ENCODE measurements around the gene COLEC12. TPM values are rescaled to one million over a fixed set of nuclear protein-coding genes. Genes with fewer than 3 reads are reported as not detected.

COLEC12 gene
- total RNA-seq, 6 donors from 2014 or later, result 29.3 to 72.2 (median 47.0) TPM

DNA sequence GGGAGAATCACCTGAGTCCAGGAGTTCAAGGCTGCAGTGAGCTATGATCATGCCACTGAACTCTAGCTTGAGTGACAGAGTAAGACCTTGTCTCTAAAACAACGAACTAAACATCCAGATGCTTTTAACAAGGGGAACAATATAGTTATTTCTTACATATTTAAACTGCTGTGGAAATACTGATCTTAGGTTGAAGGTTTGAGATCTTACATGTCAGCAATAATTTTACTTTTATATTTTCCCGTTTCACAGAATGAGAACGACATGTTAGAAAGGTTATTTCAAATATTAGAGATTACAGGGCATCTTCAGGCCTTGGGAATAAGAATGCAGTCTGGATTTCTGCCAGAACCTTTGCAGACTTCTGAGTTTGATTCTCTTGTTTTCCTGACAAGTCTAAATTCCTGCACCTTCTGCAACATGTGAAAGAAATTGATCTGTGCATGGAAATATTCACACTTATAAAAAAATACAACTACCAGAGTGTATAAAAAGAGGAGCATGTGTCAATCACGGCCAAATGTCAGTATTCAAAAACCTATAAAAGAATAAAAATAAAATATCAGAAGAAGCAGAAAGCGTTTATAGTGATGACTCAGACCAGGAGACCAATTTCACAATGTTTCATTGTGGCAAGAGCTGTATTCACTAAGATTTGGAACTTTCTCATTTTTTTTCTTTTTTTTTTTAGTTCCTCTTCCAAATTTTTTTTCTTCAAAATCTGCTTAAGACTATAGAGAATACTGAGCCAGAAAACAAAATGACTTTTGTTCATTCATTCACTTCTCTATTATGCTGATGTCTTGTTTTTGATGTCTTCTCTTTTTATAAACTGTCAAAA is 29.6 kb downstream of the COLEC12 start:
- peak in 1 of 2 donors; percentile 57 for ATAC-seq (ENCODE audit: low FRiP score in 2 of 2)
- H3K27ac ChIP-seq, result peak overlapping the region in 1 of 4 donors; percentile 45

DNA sequence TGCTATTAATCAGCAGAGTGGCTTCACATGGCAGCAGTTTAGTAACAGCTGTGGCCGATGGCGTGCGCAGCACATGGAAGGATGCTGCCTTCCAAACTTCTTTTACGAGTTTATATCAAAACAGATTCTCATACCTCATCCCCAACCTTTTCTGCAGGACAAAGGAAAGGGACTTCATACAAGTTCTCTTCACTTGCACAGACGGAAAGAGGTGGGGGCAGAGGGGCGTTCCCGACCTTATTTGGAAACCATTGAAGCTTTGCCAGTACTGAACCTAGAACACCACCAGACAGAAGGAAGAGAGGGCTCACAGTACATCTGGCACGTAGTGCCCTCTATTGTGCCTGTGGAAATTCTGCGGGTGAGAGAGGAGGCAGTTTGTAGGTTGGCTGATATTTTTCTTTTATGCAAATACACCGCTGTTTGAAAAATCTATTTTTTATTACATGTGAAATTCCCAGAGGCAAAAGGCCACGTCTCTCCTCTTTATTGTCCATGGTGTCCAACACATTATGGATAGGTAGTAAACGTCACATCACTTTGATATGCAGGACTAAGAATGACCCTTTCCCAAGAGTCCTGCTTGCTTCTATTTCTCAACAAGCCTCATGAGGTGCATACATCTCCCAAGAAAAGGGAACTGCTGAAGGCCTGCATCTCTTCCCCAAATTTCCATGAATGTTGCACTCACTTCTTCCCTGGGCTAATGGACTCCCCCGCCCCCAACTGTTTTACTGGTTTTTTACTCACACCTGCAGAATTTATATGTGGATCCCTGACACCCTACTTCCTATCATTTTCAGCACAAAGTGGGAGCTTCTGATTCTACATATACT is 31.3 kb downstream of the COLEC12 start:
- ATAC-seq (ENCODE audit: low FRiP score in 2 of 2), result peak in 1 of 2 donors; percentile 15
- 62 to 64% methylated on average over 13 of the region's 13 CpGs for WGBS, 2 donors
- H3K9me3 ChIP-seq, result no peaks in the 10 kb centered on the region
- no peaks in the 10 kb centered on the region for H3K27me3 ChIP-seq
- no peak overlapping the region for H3K27ac ChIP-seq
- H3K4me1 ChIP-seq, result peaks cover under 1 to 10% (median 5%) of the 10 kb centered on the region in 4 donors
- TF ChIP-seq POLR2AphosphoS5 (IDR thresholded peaks at IDR 0.05), result no peak
- no peak for TF ChIP-seq POLR2A (IDR thresholded peaks at IDR 0.05)
- TF ChIP-seq EP300 (IDR thresholded peaks at IDR 0.05), result no peak
- TF ChIP-seq, protein P1, sequence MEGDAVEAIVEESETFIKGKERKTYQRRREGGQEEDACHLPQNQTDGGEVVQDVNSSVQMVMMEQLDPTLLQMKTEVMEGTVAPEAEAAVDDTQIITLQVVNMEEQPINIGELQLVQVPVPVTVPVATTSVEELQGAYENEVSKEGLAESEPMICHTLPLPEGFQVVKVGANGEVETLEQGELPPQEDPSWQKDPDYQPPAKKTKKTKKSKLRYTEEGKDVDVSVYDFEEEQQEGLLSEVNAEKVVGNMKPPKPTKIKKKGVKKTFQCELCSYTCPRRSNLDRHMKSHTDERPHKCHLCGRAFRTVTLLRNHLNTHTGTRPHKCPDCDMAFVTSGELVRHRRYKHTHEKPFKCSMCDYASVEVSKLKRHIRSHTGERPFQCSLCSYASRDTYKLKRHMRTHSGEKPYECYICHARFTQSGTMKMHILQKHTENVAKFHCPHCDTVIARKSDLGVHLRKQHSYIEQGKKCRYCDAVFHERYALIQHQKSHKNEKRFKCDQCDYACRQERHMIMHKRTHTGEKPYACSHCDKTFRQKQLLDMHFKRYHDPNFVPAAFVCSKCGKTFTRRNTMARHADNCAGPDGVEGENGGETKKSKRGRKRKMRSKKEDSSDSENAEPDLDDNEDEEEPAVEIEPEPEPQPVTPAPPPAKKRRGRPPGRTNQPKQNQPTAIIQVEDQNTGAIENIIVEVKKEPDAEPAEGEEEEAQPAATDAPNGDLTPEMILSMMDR (IDR thresholded peaks at IDR 0.05), result no peak
- DNase-seq, result no peak
- H3K4me3 ChIP-seq, result no peak overlapping the region
- no peaks in the 10 kb centered on the region for H3K36me3 ChIP-seq

More for the DNA sequence above, 29.6 kb downstream of the COLEC12 start:
- no peaks in the 10 kb centered on the region for H3K36me3 ChIP-seq
- no peak overlapping the region for H3K4me3 ChIP-seq
- H3K27me3 ChIP-seq, result no peaks in the 10 kb centered on the region
- H3K4me1 ChIP-seq, result peaks cover 0 to 15% (median 11%) of the 10 kb centered on the region in 4 donors
- 50 to 56% methylated on average over 5 of the region's 5 CpGs for WGBS, 2 donors
- no peak for DNase-seq
- H3K9me3 ChIP-seq, result no peaks in the 10 kb centered on the region
- TF ChIP-seq, protein P1 (IDR thresholded peaks at IDR 0.05), result no peak
- no peak for TF ChIP-seq POLR2AphosphoS5 (IDR thresholded peaks at IDR 0.05)
- no peak for TF ChIP-seq POLR2A (IDR thresholded peaks at IDR 0.05)
- no peak for TF ChIP-seq EP300 (IDR thresholded peaks at IDR 0.05)

DNA sequence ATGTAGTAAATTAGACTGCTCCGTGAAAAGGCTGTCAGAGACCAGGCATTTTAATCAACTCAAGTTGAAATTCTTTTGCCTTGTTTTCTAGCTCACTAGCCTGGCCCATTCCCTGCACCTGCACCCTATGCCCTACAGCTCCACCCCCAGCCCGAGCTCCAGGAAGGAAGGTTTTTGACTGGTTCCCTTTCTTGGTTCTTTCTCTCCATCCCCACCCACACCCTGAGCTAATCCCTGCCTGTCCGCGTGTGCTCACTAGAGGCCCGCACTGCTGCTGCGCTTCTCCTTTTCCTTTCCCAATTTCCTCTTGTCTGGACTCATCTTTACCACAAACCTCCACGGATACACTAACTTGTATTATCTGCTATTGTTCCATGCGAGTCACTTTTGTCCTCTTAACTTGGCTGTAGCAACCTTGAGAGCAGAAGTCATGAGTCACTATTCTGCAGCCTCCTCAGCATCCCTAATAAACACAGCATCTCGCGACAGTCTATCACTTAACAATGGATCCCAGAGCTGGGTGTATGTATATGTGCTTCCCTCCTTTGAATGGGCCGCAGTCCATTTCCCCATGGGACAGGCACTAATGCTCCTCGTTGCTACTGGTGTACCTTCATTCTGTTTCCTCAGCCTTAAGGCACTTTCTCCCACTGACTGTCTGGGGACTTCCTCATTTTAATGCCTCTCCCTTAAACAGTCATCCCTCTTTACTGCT is 36.5 kb downstream of the COLEC12 start:
- H3K27ac ChIP-seq, result peak overlapping the region in 1 of 4 donors; percentile 18
- DNase-seq (peak in 1 of 2 donors; percentile 54), ATAC-seq (ENCODE audit: low FRiP score in 2 of 2) (peak; percentile 72 to 88)
- TF ChIP-seq EP300 (IDR thresholded peaks at IDR 0.05), result no peak
- TF ChIP-seq POLR2AphosphoS5 (IDR thresholded peaks at IDR 0.05), result no peak
- no peak for TF ChIP-seq POLR2A (IDR thresholded peaks at IDR 0.05)
- TF ChIP-seq, protein P1 (IDR thresholded peaks at IDR 0.05), result no peak
- no peaks in the 10 kb centered on the region for H3K27me3 ChIP-seq
- H3K4me3 ChIP-seq, result no peak overlapping the region
- H3K4me1 ChIP-seq, result peaks cover 0 to 4% (median under 1%) of the 10 kb centered on the region in 4 donors
- H3K9me3 ChIP-seq, result no peaks in the 10 kb centered on the region
- H3K36me3 ChIP-seq, result no peaks in the 10 kb centered on the region
- 59 to 67% methylated on average over 12 of the region's 12 CpGs for WGBS, 2 donors

DNA sequence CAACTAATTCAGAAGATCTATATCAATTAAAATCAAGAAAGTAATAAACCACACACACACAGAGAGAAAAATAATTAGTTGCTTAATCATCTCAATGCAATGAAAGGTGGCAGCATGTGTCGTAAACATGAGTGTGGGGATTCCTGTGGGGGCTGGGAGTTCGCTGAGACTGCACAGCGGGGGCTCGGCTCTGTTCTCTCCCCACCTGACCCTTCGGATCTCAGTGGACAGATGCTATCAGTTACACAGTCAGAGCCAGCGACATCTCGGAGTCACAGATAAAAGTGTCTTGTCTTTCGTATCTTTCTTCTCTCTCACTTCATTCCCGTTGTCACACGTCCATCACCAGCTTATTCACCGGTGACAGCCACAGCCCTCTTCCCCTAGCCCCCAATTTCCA is 37.1 kb downstream of the COLEC12 start:
- no peaks in the 10 kb centered on the region for H3K36me3 ChIP-seq
- WGBS, 2 donors, result 81 to 83% methylated on average over 11 of the region's 11 CpGs
- no peaks in the 10 kb centered on the region for H3K9me3 ChIP-seq
- TF ChIP-seq EP300 (IDR thresholded peaks at IDR 0.05), result no peak
- TF ChIP-seq POLR2A (IDR thresholded peaks at IDR 0.05), result no peak
- TF ChIP-seq, protein P1 (IDR thresholded peaks at IDR 0.05), result no peak
- no peak for TF ChIP-seq POLR2AphosphoS5 (IDR thresholded peaks at IDR 0.05)
- H3K4me1 ChIP-seq, result peaks cover under 1 to 7% (median 5%) of the 10 kb centered on the region in 4 donors
- DNase-seq (no peak), ATAC-seq (ENCODE audit: low FRiP score in 2 of 2) (no peak)
- no peak overlapping the region for H3K4me3 ChIP-seq
- no peaks in the 10 kb centered on the region for H3K27me3 ChIP-seq
- peak overlapping the region in 1 of 4 donors; percentile 18 for H3K27ac ChIP-seq
